ENCODE measurements around the gene TWF2.

TWF2 gene

DNA sequence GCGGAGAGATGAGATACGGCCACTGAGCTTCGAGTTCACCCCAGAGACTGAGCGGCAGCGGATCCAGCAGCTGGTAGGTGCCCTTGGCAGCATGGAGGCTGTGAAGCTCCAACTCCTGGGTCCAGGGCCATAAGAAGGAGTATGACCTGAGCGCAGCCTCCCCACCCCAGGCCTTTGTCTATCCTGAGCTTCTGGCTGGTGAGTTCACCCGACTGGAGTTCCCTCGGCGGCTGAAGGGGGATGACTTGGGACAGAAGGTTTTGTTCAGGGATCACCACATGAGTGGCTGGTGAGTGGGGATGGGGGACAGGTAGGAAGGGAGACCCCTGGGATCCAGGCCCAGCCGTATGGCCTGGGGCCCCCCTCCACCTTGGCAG lies 9.2 kb upstream of the TWF2 start:
- H3K4me3 ChIP-seq (replicated peaks; ENCODE audit: low read depth, low read length), result no peak overlapping the region
- H3K27me3 ChIP-seq (replicated peaks; ENCODE audit: control insufficient read depth, insufficient read depth, low read length), result no peaks in the 10 kb centered on the region
- H3K36me3 ChIP-seq (ENCODE audit: control insufficient read depth, insufficient read depth, low read length), result peaks cover 15% of the 10 kb centered on the region
- DNase-seq (ENCODE audit: extremely low read depth, insufficient read length), result no peak
- no peak for TF ChIP-seq CTCF (IDR thresholded peaks at IDR 0.05; ENCODE audit: insufficient read depth, low read length, poor library complexity, severe bottlenecking)

DNA sequence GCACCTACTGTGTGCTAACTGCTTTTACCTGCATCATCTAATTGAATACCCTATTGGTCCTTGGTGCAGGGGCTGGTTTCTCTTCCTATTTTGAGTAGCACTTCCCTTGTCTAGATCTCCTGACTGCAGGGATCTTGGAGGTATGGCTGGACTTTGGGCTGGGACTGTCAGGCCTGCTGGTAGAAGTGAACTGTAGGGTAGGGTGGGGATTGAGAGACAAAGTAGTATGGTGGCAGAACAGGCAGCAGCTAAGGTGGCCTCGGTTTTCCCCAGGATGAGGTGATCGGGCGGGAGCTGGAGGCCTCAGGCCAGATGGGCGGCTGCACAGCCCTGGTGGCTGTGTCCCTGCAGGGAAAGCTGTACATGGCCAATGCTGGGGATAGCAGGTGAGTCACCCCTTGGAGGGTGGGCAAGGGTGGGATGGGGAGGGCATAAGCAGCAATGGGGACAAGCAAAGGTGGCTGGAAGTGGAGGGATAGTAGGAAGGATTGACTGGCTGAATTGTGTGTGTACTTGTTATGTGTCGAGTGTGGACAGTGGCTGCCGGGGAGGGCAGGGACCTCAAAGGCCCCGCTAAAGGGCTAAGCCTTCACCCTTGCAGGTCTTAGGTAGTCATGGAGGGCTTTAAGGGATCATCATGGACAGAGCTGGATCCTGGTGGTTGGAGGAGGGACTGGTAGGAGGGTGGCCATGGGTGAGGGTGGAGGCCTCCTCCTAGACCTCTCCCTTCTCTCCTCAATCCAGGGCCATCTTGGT lies 8.6 kb upstream of the TWF2 start:
- no peak for DNase-seq (ENCODE audit: extremely low read depth, insufficient read length)
- TF ChIP-seq CTCF (IDR thresholded peaks at IDR 0.05; ENCODE audit: insufficient read depth, low read length, poor library complexity, severe bottlenecking), result no peak
- Histone ChIP-seq H3K4me3 (replicated peaks; ENCODE audit: low read depth, low read length) (no peak overlapping the region), H3K36me3 (ENCODE audit: control insufficient read depth, insufficient read depth, low read length) (peaks cover 15% of the 10 kb centered on the region), H3K27me3 (replicated peaks; ENCODE audit: control insufficient read depth, insufficient read depth, low read length) (no peaks in the 10 kb centered on the region)

DNA sequence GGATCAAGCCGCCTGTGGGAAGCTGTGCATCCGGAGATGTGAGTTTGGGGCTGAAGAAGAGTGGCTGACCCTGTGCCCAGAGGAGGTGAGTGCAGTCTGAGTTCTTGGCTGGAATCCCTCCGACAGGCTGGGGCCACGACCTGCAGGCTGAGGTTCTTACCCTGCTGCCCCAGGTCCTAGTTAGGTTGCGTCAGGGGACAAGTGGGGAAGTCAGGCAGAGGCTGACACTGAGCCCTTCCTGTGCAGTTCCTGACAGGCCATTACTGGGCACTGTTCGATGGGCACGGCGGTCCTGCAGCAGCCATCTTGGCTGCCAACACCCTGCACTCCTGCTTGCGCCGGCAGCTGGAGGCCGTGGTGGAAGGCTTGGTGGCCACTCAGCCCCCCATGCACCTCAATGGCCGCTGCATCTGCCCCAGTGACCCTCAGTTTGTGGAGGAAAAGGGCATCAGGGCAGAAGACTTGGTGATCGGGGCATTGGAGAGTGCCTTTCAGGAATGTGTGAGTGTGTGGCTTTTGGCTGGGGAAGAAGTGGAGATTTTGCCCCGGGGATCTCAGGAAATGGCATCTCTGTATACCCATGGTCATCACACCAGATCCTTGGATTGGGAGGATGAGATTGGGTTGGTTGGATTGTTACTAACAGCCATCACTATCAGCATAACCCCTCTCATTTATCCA lies 7.9 kb upstream of the TWF2 start:
- no peak for TF ChIP-seq CTCF (IDR thresholded peaks at IDR 0.05; ENCODE audit: insufficient read depth, low read length, poor library complexity, severe bottlenecking)
- no peak for DNase-seq (ENCODE audit: extremely low read depth, insufficient read length)
- H3K27me3 ChIP-seq (replicated peaks; ENCODE audit: control insufficient read depth, insufficient read depth, low read length), result no peaks in the 10 kb centered on the region
- H3K36me3 ChIP-seq (ENCODE audit: control insufficient read depth, insufficient read depth, low read length), result peaks cover 15% of the 10 kb centered on the region
- peak overlapping the region; percentile 76 for H3K4me3 ChIP-seq (replicated peaks; ENCODE audit: low read depth, low read length)

DNA sequence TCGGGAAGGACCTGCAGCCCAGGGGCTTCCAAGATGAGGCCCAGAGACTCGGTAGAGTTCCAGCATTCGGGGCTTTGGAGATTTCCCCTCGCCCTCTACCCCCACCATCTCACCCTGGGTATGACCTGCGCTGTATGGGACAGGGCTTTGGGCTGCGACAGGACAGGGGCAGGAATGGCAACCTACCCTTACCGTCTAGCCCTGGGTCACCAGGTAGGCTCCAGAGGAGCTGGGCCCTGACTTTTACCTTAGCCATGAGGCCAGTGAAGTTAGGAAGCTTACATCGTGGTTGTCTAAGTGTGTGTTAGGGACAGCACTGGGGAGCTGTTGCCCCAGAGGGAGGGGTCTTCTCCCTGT lies 7.3 kb upstream of the TWF2 start:
- Histone ChIP-seq H3K4me3 (replicated peaks; ENCODE audit: low read depth, low read length) (peak overlapping the region; percentile 76), H3K36me3 (ENCODE audit: control insufficient read depth, insufficient read depth, low read length) (peaks cover 14% of the 10 kb centered on the region), H3K27me3 (replicated peaks; ENCODE audit: control insufficient read depth, insufficient read depth, low read length) (no peaks in the 10 kb centered on the region)
- DNase-seq (ENCODE audit: extremely low read depth, insufficient read length), result no peak
- TF ChIP-seq CTCF (IDR thresholded peaks at IDR 0.05; ENCODE audit: insufficient read depth, low read length, poor library complexity, severe bottlenecking), result no peak

DNA sequence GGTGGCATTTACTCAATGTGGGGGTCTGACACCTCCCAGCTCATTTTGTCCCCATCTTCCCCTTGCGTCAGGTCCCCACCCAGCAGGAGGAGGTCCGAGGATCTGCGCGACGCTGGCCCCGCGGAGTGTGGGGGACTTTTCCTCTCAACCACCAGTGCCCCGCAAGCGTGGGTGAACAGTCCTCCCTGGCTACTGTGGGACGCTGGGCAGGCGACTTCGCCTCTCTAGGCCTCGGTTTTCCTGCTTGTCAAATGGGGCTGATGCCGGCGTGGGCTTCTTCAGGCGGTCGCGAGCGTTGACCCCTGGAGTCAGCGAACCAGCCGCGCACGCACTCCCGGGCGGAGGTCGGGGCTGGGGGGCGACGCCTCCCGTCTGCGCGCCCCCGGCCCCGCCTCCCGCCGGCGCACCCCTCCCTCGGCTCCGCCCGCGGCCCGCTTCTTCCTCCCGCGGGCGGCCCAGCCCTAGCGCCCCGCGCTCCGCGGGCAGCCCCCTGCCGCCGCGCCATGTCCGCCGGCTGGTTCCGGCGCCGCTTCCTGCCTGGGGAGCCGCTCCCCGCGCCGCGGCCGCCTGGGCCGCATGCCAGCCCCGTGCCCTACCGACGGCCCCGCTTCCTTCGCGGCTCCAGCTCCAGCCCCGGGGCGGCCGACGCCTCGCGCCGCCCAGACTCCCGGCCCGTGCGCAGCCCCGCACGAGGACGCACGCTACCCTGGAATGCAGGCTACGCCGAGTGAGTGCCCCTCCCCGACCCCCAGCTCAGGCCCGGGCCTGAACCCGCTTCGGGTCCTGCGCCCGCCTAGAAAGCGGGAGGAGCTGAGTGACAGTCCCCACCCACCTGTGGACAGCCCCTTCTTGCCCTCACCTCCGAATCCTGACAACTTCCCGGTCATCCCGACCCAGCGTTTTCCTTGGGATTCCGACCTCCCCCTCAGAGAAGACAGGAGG lies 6.6 kb upstream of the TWF2 start, which contains the start of gene PPM1M:
PPM1M (plus strand) TSS at position 438 of the 942 bp plus-strand sequence; CDS start at position 504, 66 bp downstream.
- Histone ChIP-seq H3K36me3 (ENCODE audit: control insufficient read depth, insufficient read depth, low read length) (peaks cover 14% of the 10 kb centered on the region), H3K4me3 (replicated peaks; ENCODE audit: low read depth, low read length) (peak within 1 kb of the TSS; percentile 76), H3K27me3 (replicated peaks; ENCODE audit: control insufficient read depth, insufficient read depth, low read length) (no peaks in the 10 kb centered on the region)
- TF ChIP-seq CTCF (IDR thresholded peaks at IDR 0.05; ENCODE audit: insufficient read depth, low read length, poor library complexity, severe bottlenecking), result no peak
- DNase-seq (ENCODE audit: extremely low read depth, insufficient read length), result peak; percentile 73
